Loucy (cell line): ENCODE results near the gene SLC17A7.
A peak's percentile ranks its signal among the peaks of the same experiment; 100 is the strongest.

Experiments used
- H2AFZ ChIP-seq: fragments of 200-600 bp; sonication (generic); 2 replicates; pipeline ENCODE4 v1.6.0; 2016; ENCODE audit warnings: antibody characterized with exemption, mild to moderate bottlenecking, low read length, moderate library complexity
- H3F3A ChIP-seq: fragments of 200-600 bp; 2 replicates; pipeline ENCODE4 v1.6.0; 2016; ENCODE audit warnings: antibody characterized with exemption, low read depth, mild to moderate bottlenecking
- H3K27me3 ChIP-seq: fragments of 200-600 bp; sonication (generic); 2 replicates; pipeline ENCODE4 v1.6.1; 2014; ENCODE audit warnings: low read length, mild to moderate bottlenecking; ENCODE audit not compliant: insufficient read depth, poor library complexity, severe bottlenecking
- H3K36me3 ChIP-seq: fragments of 200-600 bp; sonication (generic); 2 replicates; pipeline ENCODE4 v1.6.1; 2016; ENCODE audit warnings: low read length; ENCODE audit not compliant: insufficient read depth
- H3K4me1 ChIP-seq: fragments of 200-600 bp; sonication (generic); 2 replicates; pipeline ENCODE4 v1.5.1; 2014; ENCODE audit warnings: low read length, mild to moderate bottlenecking; ENCODE audit not compliant: insufficient read depth, poor library complexity, severe bottlenecking
- H3K4me2 ChIP-seq: fragments of 200-600 bp; sonication (generic); 2 replicates; pipeline ENCODE4 v1.6.0; 2014; ENCODE audit warnings: antibody characterized with exemption, low read length, low read depth, mild to moderate bottlenecking; ENCODE audit not compliant: poor library complexity, severe bottlenecking
- H3K4me3 ChIP-seq: fragments of 200-600 bp; sonication (generic); 2 replicates; pipeline ENCODE4 v1.5.1; 2014; ENCODE audit warnings: low read length, mild to moderate bottlenecking, mixed read lengths; ENCODE audit not compliant: poor library complexity, severe bottlenecking
- H3K79me2 ChIP-seq: fragments of 200-600 bp; sonication (generic); 2 replicates; pipeline ENCODE4 v1.6.1; 2014; ENCODE audit warnings: low read length; ENCODE audit not compliant: insufficient read depth
- H3K9ac ChIP-seq: fragments of 200-600 bp; sonication (generic); 2 replicates; pipeline ENCODE4 v1.6.0; 2014; ENCODE audit warnings: mild to moderate bottlenecking, low read depth, low read length, moderate library complexity; ENCODE audit not compliant: poor library complexity, severe bottlenecking
- H3K9me2 ChIP-seq: fragments of 200-600 bp; sonication (generic); replicated peaks from 2 replicates; pipeline ENCODE4 v1.6.1; 2016; ENCODE audit warnings: low read depth, low read length, mixed read lengths
- H3K9me3 ChIP-seq: fragments of 200-600 bp; sonication (generic); 2 replicates; pipeline ENCODE4 v1.6.1; 2014; ENCODE audit warnings: mild to moderate bottlenecking, antibody characterized with exemption, low read length, low read depth; ENCODE audit not compliant: insufficient read depth
- H4K20me1 ChIP-seq: fragments of 200-600 bp; sonication (generic); 2 replicates; pipeline ENCODE4 v1.6.0; 2014; ENCODE audit warnings: antibody characterized with exemption, low read length, mild to moderate bottlenecking; ENCODE audit not compliant: insufficient read depth, poor library complexity, severe bottlenecking
- EZH2phosphoT487 ChIP-seq: fragments of 200-600 bp; IDR thresholded peaks from 2 replicates; pipeline ENCODE4 v1.6.1; 2018; ENCODE audit warnings: antibody characterized with exemption, mild to moderate bottlenecking, moderate library complexity, borderline replicate concordance
- TF ChIP-seq, protein P1 (sequence below): fragments of 200-600 bp; sonication (generic); conservative IDR thresholded peaks from 2 replicates; pipeline ENCODE4 v1.5.1; 2014; ENCODE audit warnings: mild to moderate bottlenecking, antibody characterized with exemption, low read length

The SLC17A7 gene

DNA sequence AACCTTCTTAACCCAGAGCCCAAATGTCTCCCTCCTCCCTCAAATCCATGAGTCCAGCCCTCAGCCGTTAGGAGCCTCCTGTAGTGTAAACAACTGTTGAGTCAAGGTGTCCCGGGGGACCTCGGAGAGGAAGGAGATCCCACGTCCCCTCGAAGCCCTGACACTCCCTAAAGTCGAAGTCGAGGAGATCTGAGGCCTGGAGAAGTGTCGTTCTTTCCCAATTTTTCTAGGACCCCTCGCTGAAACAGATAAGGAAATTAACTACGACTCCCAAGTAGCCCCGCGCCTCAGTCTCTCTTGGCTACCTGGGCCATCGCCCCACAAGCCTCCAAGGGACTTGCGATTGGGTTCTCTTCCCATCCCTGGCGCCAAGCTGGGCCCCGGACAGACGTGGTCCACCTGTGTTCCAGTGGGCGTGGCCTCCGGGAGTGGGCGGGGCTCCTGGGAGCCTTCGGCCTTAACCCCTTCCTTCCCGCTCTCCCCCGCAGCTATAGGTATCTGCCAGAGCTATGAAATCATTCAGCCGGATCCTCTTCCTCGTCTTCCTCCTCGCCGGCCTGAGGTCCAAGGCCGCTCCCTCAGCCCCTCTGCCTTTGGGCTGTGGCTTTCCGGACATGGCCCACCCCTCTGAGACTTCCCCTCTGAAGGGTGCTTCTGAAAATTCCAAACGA is 15.3 kb downstream of the SLC17A7 start:
- no peaks in the 10 kb centered on the region for H3F3A ChIP-seq
- no peaks in the 10 kb centered on the region for H4K20me1 ChIP-seq
- H3K36me3 ChIP-seq = no peaks in the 10 kb centered on the region
- H2AFZ ChIP-seq = no peak overlapping the region
- TF ChIP-seq, protein P1, sequence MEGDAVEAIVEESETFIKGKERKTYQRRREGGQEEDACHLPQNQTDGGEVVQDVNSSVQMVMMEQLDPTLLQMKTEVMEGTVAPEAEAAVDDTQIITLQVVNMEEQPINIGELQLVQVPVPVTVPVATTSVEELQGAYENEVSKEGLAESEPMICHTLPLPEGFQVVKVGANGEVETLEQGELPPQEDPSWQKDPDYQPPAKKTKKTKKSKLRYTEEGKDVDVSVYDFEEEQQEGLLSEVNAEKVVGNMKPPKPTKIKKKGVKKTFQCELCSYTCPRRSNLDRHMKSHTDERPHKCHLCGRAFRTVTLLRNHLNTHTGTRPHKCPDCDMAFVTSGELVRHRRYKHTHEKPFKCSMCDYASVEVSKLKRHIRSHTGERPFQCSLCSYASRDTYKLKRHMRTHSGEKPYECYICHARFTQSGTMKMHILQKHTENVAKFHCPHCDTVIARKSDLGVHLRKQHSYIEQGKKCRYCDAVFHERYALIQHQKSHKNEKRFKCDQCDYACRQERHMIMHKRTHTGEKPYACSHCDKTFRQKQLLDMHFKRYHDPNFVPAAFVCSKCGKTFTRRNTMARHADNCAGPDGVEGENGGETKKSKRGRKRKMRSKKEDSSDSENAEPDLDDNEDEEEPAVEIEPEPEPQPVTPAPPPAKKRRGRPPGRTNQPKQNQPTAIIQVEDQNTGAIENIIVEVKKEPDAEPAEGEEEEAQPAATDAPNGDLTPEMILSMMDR = no peak
- TF ChIP-seq EZH2phosphoT487 = no peak
- H3K79me2 ChIP-seq = no peaks in the 10 kb centered on the region
- H3K4me2 ChIP-seq = no peak overlapping the region
- no peaks in the 10 kb centered on the region for H3K27me3 ChIP-seq
- H3K4me1 ChIP-seq = peaks cover 35% of the 10 kb centered on the region
- no peaks in the 10 kb centered on the region for H3K9me3 ChIP-seq
- no peak overlapping the region for H3K9ac ChIP-seq
- H3K4me3 ChIP-seq = no peak overlapping the region
- no peaks in the 10 kb centered on the region for H3K9me2 ChIP-seq

DNA sequence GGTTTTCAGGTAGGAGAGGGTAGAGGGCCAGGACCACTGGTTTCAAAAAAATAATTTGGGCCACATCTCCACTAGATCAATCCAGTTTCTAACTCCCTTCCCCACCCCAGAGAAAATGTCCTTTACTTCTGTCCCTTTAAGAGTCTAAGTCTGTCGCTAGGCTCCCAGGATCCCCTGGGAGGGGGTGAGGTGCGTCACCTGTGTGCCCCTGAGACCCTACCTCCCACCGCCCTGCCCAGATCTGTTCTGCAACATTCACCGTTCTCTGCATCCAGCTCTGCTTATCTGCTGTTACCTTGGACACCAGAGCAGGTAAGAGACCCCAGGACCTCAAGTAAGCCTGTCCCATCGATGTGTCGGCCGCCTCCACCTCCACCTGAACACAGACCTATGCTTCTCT is 16.1 kb downstream of the SLC17A7 start, which contains the start of gene GFY:
Gene GFY (plus strand): TSS at position 211 of the 400 bp plus-strand sequence. CDS start 1,043 bp downstream, outside the sequence.
- no peaks in the 10 kb centered on the region for H3K9me3 ChIP-seq
- H3K9ac ChIP-seq = peak within 1 kb of the TSS; percentile 50
- H3K27me3 ChIP-seq = no peaks in the 10 kb centered on the region
- H3K4me3 ChIP-seq = peak within 1 kb of the TSS; percentile 50
- H3K79me2 ChIP-seq = no peaks in the 10 kb centered on the region
- TF ChIP-seq, protein P1 = no peak
- TF ChIP-seq EZH2phosphoT487 = no peak
- no peaks in the 10 kb centered on the region for H3F3A ChIP-seq
- H3K4me1 ChIP-seq = peaks cover 31% of the 10 kb centered on the region
- peak within 1 kb of the TSS; percentile 68 for H3K4me2 ChIP-seq
- no peaks in the 10 kb centered on the region for H4K20me1 ChIP-seq
- no peaks in the 10 kb centered on the region for H3K9me2 ChIP-seq
- H3K36me3 ChIP-seq = no peaks in the 10 kb centered on the region
- H2AFZ ChIP-seq = no peak within 1 kb of the TSS

DNA sequence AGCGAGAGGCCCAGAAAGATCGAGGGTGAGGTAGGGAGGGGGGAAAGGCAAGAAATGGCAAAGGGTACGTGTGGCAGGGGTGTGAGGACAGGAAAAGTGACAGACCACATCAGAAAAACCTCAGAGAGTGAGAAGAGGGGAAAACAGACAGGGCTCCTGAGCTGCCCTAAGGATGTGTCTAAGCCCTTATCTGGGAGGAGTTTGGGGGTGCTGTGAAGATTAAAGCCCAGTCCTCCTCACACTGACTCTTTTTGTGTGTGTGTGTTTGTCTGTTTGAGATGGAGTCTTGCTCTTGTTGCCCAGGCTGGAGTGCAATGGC is 17.4 kb downstream of the SLC17A7 start:
- Histone ChIP-seq H3K9me2 (no peaks in the 10 kb centered on the region), H3K9ac (peak overlapping the region; percentile 50), H3K27me3 (no peaks in the 10 kb centered on the region), H3K4me2 (peak overlapping the region; percentile 68), H4K20me1 (no peaks in the 10 kb centered on the region), H3K4me1 (peaks cover 37% of the 10 kb centered on the region), H3K4me3 (peak overlapping the region; percentile 50), H3K36me3 (no peaks in the 10 kb centered on the region), H3K9me3 (no peaks in the 10 kb centered on the region), H2AFZ (peak overlapping the region; percentile 40), H3K79me2 (no peaks in the 10 kb centered on the region), H3F3A (no peaks in the 10 kb centered on the region)
- TF ChIP-seq, protein P1 = no peak
- no peak for TF ChIP-seq EZH2phosphoT487
